Spleen (tissue), 3 donors: ENCODE results near the gene LAMC3.

Experiments used
- POLR2A ChIP-seq, 3 donors: fragments of 450-650 bp; IDR thresholded peaks; one replicate each; pipeline ENCODE4 v1.5.1; 2017; ENCODE audit warnings: antibody characterized with exemption in 3 of 3, mild to moderate bottlenecking in 1 of 3
- POLR2AphosphoS5 ChIP-seq, 3 donors: sonication (generic); formaldehyde crosslinking; IDR thresholded peaks; one replicate each; pipeline ENCODE4 v1.5.1; 2017; ENCODE audit warnings: antibody characterized with exemption in 3 of 3

GRCh38 chr9:131098391-131099101, 89.6 kb downstream of the LAMC3 start:
- TF ChIP-seq POLR2AphosphoS5 (IDR thresholded peaks at IDR 0.05) (peak in 1 of 3 donors; percentile 29), POLR2A (IDR thresholded peaks at IDR 0.05) (no peak)
